Vagina (tissue), 2 donors: ENCODE measurements around the gene BROX. TPM values are rescaled to one million over a fixed set of nuclear protein-coding genes. Genes with fewer than 3 reads are reported as not detected.

ENCODE experiments used
- DNase-seq, 2 donors: peaks; one replicate each; pipeline ENCODE4 v3.0.0-alpha.2; 2017; ENCODE audit errors: extremely low spot score in 2 of 2
- H3K27ac ChIP-seq: fragments of 200-600 bp; sonication (generic); one replicate; pipeline ENCODE4 v1.5.1; 2019
- H3K27me3 ChIP-seq: fragments of 200-600 bp; sonication (generic); one replicate; pipeline ENCODE4 v1.5.1; 2019
- H3K36me3 ChIP-seq, 2 donors: fragments of 200-600 bp; sonication (generic); one replicate each; pipeline ENCODE4 v1.5.1; 2017 to 2019
- H3K4me1 ChIP-seq: fragments of 200-600 bp; sonication (generic); one replicate; pipeline ENCODE4 v1.5.1; 2019
- H3K4me3 ChIP-seq, 2 donors: fragments of 200-600 bp; sonication (generic); 1 replicate in 1 of 2; 2 replicates in 1 of 2; pipeline ENCODE4 v1.5.1; 2016 to 2019
- H3K9me3 ChIP-seq: fragments of 200-600 bp; sonication (generic); one replicate; pipeline ENCODE4 v1.5.1; 2019
- POLR2A ChIP-seq, 2 donors: fragments of 450-650 bp; IDR thresholded peaks; one replicate each; pipeline ENCODE4 v1.6.1; 2017; ENCODE audit warnings: antibody characterized with exemption in 2 of 2, mild to moderate bottlenecking in 2 of 2, moderate library complexity in 2 of 2
- POLR2AphosphoS5 ChIP-seq, 2 donors: sonication (generic); formaldehyde crosslinking; IDR thresholded peaks; one replicate each; pipeline ENCODE4 v1.9.0; 2017; ENCODE audit warnings: antibody characterized with exemption in 2 of 2, mild to moderate bottlenecking in 2 of 2, low read depth in 1 of 2; ENCODE audit not compliant: insufficient read depth in 1 of 2
- intact Hi-C: fragments of 100-400 bp; cut with DNase I; formaldehyde crosslinking; loops from one replicate; pipeline ENCODE4 v1.15.1; 2023
- total RNA-seq: library from RNA; depleted of rRNA; stranded (reverse); fragments of >200 nt; gene quantifications from one replicate; pipeline ENCODE4 v1.2.3, GENCODE V29; 2016
- TF ChIP-seq, protein P1 (sequence below), 3 experiments: fragments of 450-650 bp in 2 of 3; fragments of 200-600 bp in 1 of 3; sonication (generic) in 1 of 3; IDR thresholded peaks; one replicate each; pipeline ENCODE4 v1.5.1; 2017 to 2019; ENCODE audit warnings: antibody characterized with exemption in 3 of 3, mild to moderate bottlenecking in 2 of 3, moderate library complexity in 2 of 3

Gene BROX
- total RNA-seq, 1 donor from 2014 or later: 26.0 TPM

DNA sequence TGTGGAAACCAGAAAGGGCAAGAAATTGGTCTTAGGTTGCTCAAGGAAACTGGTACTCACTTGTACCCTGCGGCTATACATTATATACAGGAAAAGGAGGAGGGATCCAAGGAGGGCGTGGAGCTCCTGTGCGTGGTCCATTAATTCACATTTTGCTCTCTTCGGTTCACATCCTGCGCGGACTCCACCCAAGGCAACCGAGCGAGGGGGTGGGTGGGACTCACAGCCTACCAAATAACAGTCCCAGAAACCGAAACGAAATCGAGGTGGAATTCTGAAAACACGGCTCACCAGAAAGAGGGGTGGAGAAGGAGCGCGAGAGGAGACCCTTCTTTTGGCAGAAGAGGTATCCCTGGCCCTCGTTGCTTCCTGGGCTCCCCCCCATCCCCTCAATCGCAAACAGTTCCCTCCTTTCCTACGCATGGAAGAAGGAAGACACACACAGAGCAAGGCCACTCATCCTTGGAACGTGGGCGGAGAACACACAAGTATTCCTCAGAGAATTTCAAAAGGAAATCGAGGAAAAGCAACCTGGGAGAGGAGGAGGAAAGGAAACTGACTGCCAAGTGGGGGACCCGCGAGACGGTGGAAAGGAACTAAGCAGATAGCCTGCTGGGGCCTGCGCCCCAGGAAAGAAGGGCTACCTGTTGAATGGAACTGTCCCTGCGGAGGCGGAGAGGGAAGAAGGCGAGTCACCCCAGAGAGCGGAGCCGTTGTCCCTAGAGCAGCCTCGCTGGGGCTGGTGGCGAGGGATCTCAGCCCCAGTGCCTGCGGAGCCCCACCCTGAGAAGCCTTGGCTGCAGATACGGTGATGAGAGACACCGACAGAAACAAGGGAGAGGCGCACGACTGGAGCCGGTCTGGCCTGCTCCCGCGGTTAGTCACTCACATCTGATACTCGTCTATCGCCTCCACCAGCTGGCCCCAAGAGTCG lies 778 bp upstream of the BROX start:
- no peaks in the 10 kb centered on the region for H3K27me3 ChIP-seq
- H3K9me3 ChIP-seq: no peaks in the 10 kb centered on the region
- DNase-seq: peak in 1 of 2 donors; percentile 89
- peaks cover 0 to 17% of the 10 kb centered on the region in 2 donors for H3K36me3 ChIP-seq
- H3K4me3 ChIP-seq: peak overlapping the region; percentile 68 to 69
- intact Hi-C loops: no loop called here
- TF ChIP-seq POLR2A (IDR thresholded peaks at IDR 0.05) (no peak), POLR2AphosphoS5 (IDR thresholded peaks at IDR 0.05; ENCODE audit: insufficient read depth in 1 of 2, low read depth in 1 of 2) (no peak)
- TF ChIP-seq, protein P1, sequence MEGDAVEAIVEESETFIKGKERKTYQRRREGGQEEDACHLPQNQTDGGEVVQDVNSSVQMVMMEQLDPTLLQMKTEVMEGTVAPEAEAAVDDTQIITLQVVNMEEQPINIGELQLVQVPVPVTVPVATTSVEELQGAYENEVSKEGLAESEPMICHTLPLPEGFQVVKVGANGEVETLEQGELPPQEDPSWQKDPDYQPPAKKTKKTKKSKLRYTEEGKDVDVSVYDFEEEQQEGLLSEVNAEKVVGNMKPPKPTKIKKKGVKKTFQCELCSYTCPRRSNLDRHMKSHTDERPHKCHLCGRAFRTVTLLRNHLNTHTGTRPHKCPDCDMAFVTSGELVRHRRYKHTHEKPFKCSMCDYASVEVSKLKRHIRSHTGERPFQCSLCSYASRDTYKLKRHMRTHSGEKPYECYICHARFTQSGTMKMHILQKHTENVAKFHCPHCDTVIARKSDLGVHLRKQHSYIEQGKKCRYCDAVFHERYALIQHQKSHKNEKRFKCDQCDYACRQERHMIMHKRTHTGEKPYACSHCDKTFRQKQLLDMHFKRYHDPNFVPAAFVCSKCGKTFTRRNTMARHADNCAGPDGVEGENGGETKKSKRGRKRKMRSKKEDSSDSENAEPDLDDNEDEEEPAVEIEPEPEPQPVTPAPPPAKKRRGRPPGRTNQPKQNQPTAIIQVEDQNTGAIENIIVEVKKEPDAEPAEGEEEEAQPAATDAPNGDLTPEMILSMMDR (IDR thresholded peaks at IDR 0.05): no peak
- H3K4me1 ChIP-seq: peaks cover 57% of the 10 kb centered on the region
- peak overlapping the region; percentile 98 for H3K27ac ChIP-seq

DNA sequence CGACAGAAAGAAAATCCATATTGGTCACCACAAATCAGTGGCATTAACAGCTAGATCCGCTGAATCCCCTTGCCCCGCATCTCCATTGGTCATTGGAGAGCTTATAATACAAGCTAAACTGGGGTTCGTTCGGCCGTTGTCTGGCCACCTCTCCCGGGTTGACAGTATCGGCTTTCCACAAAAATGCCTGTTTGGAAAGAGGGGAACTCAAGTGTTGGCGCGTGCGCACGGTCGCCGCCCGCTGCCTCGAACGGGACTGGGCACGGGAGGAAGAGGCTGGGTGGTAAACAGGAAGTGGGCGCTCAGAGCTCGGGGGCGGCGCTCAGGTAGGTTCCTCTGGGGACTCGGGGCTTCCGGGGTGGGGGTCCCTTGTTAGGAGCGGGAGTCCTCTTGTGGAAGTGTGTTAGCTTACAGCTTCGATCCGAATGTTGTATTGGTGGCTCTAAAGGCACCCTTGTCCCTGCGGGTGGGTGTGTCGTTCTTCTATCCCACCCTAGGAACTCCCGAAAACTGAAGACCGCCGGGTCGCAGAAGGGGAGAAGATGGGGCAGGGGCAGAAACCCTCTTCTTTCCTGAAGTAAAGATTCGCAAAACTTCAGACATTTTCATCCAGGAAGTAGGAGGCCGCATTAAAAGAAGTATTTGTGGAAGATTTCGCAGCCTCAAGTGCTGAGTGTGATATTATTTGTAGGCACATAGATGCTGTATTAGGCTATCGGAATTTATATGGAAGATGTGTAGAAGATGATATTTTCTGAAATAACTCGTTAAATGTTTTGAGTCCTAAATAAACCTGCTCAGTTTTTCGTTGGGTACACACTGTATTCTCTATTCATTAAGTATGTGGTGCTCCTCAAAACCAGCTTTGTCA lies 962 bp downstream of the BROX start:
- intact Hi-C loops: loop anchor here (1.0 kb wide), 1 partner anchor 69 kb away; no protein-coding TSS in a partner anchor
- H3K4me1 ChIP-seq: peaks cover 60% of the 10 kb centered on the region
- TF ChIP-seq POLR2A (IDR thresholded peaks at IDR 0.05) (peak in 1 of 2 donors; percentile 39), POLR2AphosphoS5 (IDR thresholded peaks at IDR 0.05; ENCODE audit: insufficient read depth in 1 of 2, low read depth in 1 of 2) (peak; percentile 73 to 94)
- TF ChIP-seq, protein P1 (IDR thresholded peaks at IDR 0.05): no peak

DNA sequence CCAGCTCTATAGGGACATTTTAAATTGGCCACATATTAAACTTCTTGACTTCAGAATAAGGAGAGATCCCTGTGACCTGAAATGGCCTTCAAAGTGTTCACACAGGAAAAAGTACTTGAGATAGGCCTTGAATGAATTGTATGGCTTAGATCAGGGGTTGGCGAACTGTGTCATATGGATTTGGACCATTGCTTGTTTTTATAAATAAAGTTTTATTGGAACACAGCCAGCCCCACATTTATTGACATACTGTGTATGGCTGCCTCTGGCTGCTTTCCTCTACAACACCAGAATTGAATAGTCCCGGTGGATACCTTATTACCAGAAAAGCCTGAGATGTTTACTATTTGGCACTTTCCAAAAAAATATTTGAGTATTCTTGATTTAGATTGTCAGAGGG lies 4.0 kb downstream of the BROX start:
- TF ChIP-seq POLR2A (IDR thresholded peaks at IDR 0.05) (no peak), POLR2AphosphoS5 (IDR thresholded peaks at IDR 0.05; ENCODE audit: insufficient read depth in 1 of 2, low read depth in 1 of 2) (no peak)
- TF ChIP-seq, protein P1 (IDR thresholded peaks at IDR 0.05): no peak
- no peak overlapping the region for H3K4me3 ChIP-seq
- H3K4me1 ChIP-seq: peaks cover 39% of the 10 kb centered on the region
- DNase-seq: no peak
- H3K27me3 ChIP-seq: no peaks in the 10 kb centered on the region
- H3K9me3 ChIP-seq: no peaks in the 10 kb centered on the region
- intact Hi-C loops: no loop called here
- no peak overlapping the region for H3K27ac ChIP-seq
- H3K36me3 ChIP-seq: peaks cover 0 to 58% of the 10 kb centered on the region in 2 donors

More for the DNA sequence above, 962 bp downstream of the BROX start:
- Histone ChIP-seq H3K36me3 (peaks cover 0 to 33% of the 10 kb centered on the region in 2 donors), H3K9me3 (no peaks in the 10 kb centered on the region), H3K4me3 (peak overlapping the region; percentile 68 to 69), H3K27me3 (no peaks in the 10 kb centered on the region), H3K27ac (peak overlapping the region; percentile 98)
- peak in 1 of 2 donors; percentile 97 for DNase-seq

DNA sequence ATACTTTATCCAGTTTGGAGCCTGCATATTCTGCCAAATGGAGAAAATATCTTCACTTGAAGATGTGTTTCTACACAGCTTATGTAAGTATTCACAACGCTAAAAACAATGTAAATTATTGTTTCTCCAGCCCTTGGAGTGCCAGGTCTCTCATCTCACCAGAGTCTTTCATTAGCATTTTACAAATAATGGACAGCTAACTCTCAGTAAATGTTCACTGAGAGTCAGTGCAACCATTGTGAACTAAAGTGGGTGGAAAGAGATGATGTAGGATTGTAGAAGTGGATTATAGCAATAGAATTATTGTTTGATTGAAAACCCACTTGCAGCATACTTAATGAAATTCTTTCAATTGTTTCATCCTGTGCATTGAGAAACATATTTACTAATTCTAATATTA lies 16.4 kb downstream of the BROX start:
- H3K4me1 ChIP-seq: no peaks in the 10 kb centered on the region
- DNase-seq: no peak
- H3K9me3 ChIP-seq: no peaks in the 10 kb centered on the region
- intact Hi-C loops: no loop called here
- H3K27ac ChIP-seq: no peak overlapping the region
- TF ChIP-seq, protein P1 (IDR thresholded peaks at IDR 0.05): no peak
- TF ChIP-seq POLR2AphosphoS5 (IDR thresholded peaks at IDR 0.05; ENCODE audit: insufficient read depth in 1 of 2, low read depth in 1 of 2): no peak
- TF ChIP-seq POLR2A (IDR thresholded peaks at IDR 0.05): no peak
- no peaks in the 10 kb centered on the region for H3K27me3 ChIP-seq
- H3K36me3 ChIP-seq: peaks cover 0 to 97% of the 10 kb centered on the region in 2 donors
- H3K4me3 ChIP-seq: no peak overlapping the region
